HEK293T (cell line): ENCODE data around the gene MACROD2.

Source experiments
- CTCF ChIA-PET: fragments of 350-600 bp; formaldehyde crosslinking; extraction: SDS; loops from one replicate; lab custom pipeline; 2021; ENCODE audit warnings: antibody characterized with exemption, inconsistent platforms; lab: Yijun Ruan, JAX
- POLR2A ChIA-PET: fragments of 350-600 bp; formaldehyde crosslinking; extraction: SDS; loops from one replicate; lab custom pipeline; 2020; ENCODE audit warnings: antibody characterized with exemption, inconsistent platforms; lab: Yijun Ruan, JAX
- DNase-seq: peaks from one replicate; pipeline ENCODE4 v3.0.0; 2012; ENCODE audit warnings: mixed read lengths; ENCODE audit errors: extremely low spot score
- ARNT ChIP-seq: fragments of 450-650 bp; IDR thresholded peaks from 2 replicates; pipeline ENCODE4 v1.6.1; 2017; ENCODE audit warnings: mild to moderate bottlenecking
- BHLHE40 ChIP-seq: fragments of 450-650 bp; IDR thresholded peaks from 2 replicates; pipeline ENCODE4 v1.6.1; 2016; ENCODE audit warnings: mild to moderate bottlenecking, moderate library complexity, borderline replicate concordance
- CTBP1 ChIP-seq: fragments of 450-650 bp; IDR thresholded peaks from 2 replicates; pipeline ENCODE4 v1.6.1; 2016; ENCODE audit warnings: borderline replicate concordance
- ELF4 ChIP-seq: fragments of 450-650 bp; IDR thresholded peaks from 2 replicates; pipeline ENCODE4 v1.6.1; 2017; ENCODE audit warnings: antibody characterized with exemption
- FOXA1 ChIP-seq: fragments of 450-650 bp; IDR thresholded peaks from 2 replicates; pipeline ENCODE4 v1.6.1; 2016; ENCODE audit warnings: mild to moderate bottlenecking
- FOXK2 ChIP-seq: fragments of 450-650 bp; IDR thresholded peaks from 2 replicates; pipeline ENCODE4 v1.6.1; 2016; ENCODE audit warnings: mild to moderate bottlenecking
- FOXM1 ChIP-seq: fragments of 450-650 bp; IDR thresholded peaks from 2 replicates; pipeline ENCODE4 v1.6.1; 2017; ENCODE audit warnings: mild to moderate bottlenecking, borderline replicate concordance
- HDGF ChIP-seq: fragments of 450-650 bp; IDR thresholded peaks from 2 replicates; pipeline ENCODE4 v1.6.1; 2017; ENCODE audit warnings: antibody characterized with exemption, borderline replicate concordance
- L3MBTL2 ChIP-seq: fragments of 450-650 bp; conservative IDR thresholded peaks from 2 replicates; pipeline ENCODE4 v1.6.1; 2016; ENCODE audit warnings: mild to moderate bottlenecking
- LEF1 ChIP-seq: fragments of 450-650 bp; IDR thresholded peaks from 2 replicates; pipeline ENCODE4 v1.6.1; 2017; ENCODE audit warnings: mild to moderate bottlenecking, borderline replicate concordance
- NFRKB ChIP-seq: fragments of 450-650 bp; IDR thresholded peaks from 2 replicates; pipeline ENCODE4 v1.6.1; 2016; ENCODE audit warnings: mild to moderate bottlenecking, moderate library complexity
- PKNOX1 ChIP-seq: fragments of 450-650 bp; IDR thresholded peaks from 2 replicates; pipeline ENCODE4 v1.6.1; 2016
- SP1 ChIP-seq: fragments of 450-650 bp; IDR thresholded peaks from 2 replicates; pipeline ENCODE4 v1.6.1; 2017
- SUZ12 ChIP-seq: fragments of 450-650 bp; IDR thresholded peaks from 2 replicates; pipeline ENCODE4 v1.6.1; 2016; ENCODE audit warnings: mild to moderate bottlenecking
- TARDBP ChIP-seq: fragments of 450-650 bp; IDR thresholded peaks from 2 replicates; pipeline ENCODE4 v1.6.1; 2016
- ZNF384 ChIP-seq: fragments of 450-650 bp; IDR thresholded peaks from 2 replicates; pipeline ENCODE4 v1.6.1; 2016

MACROD2 gene

GRCh38 chr20:14790190-14790589 is 794.9 kb downstream of the MACROD2 start:
- ChIA-PET CTCF (no interaction called here), POLR2A (no interaction called here)
- no peak for DNase-seq
- no peak for TF ChIP-seq FOXK2
- TF ChIP-seq ELF4: no peak
- no peak for TF ChIP-seq SP1
- TF ChIP-seq PKNOX1: no peak
- TF ChIP-seq ARNT: no peak
- TF ChIP-seq LEF1: no peak
- TF ChIP-seq CTBP1: no peak
- no peak for TF ChIP-seq SUZ12
- no peak for TF ChIP-seq FOXM1
- TF ChIP-seq HDGF: no peak

DNA sequence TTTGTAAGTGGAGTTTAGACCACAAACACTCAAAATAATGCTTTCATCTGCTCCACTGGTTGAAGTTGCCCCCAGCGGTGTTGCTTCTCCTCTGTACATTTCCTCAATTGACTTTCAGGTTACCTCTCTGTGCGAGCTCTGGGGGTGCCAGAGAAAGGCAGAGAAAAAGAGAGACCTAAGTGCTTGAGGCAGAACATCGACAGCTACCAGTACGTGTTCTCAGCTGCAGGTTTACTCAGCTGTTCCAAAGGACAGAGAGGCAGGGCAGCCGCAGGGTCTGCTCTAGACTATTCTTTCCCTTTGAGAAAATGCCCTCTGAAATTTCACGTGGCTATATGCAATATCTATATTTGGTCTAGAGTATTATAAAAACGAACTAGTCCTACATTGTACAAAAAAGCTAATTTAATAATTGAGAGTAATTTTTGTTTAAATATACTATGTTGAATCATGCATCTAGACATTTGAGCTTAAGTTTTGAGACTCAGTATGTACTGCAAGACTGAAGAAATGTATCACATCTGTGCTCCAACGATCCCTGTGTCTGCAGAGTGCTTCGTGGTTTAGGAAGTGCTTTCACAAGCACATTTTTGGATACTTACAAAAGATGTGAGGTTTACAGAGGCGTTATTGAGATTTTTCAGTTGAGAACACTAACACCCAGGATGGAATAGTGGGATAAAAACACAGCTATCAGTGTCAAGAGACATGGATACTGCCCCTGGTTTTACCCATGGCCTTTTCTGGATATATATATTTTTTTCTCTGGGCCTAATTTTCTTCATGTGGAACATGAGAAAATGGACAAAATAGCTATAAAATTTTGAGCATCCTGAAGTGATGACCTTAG is 795.7 kb downstream of the MACROD2 start:
- ChIA-PET CTCF (no interaction called here), POLR2A (no interaction called here)
- TF ChIP-seq L3MBTL2 (no peak), NFRKB (no peak)
- DNase-seq: no peak

GRCh38 chr20:14792915-14793314 is 797.6 kb downstream of the MACROD2 start:
- TF ChIP-seq BHLHE40 (no peak), HDGF (no peak), LEF1 (no peak), FOXM1 (no peak), ZNF384 (no peak), FOXK2 (no peak), PKNOX1 (no peak), SUZ12 (no peak), ARNT (no peak), SP1 (no peak), FOXA1 (no peak)
- ChIA-PET POLR2A (no interaction called here), CTCF (no interaction called here)
- DNase-seq: no peak

DNA sequence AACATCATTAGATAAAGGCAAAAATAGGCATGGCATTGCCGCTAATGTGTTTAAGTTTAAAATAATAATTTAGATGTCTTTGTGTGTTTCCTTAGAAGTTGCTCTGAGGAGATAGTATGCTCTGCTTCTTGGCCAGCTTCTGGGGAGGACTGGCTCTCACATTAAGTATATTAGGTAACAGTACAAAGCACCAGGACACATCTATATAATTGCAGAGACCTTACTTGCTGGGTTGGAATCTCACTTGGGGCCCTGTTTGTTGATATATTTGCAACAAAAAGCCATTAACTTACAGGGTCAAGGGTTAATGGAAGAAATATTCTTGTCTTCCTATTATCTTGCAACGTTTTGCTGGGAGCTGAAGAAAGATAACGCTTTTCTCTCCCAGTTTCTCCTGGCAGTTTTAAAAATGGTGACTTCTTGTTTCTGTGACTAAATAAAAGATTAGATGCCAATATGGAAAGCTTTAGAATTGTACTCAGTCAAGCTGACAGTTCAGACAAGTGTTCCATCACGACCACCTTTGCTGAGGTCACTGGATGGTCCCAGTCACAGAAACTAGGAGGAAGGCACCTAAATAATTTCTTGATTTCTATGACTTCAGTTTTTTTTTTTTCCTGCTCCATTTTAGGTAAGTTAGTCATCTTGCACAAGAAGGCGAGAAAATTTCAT is 804.4 kb downstream of the MACROD2 start:
- CTCF ChIA-PET: no interaction called here

DNA sequence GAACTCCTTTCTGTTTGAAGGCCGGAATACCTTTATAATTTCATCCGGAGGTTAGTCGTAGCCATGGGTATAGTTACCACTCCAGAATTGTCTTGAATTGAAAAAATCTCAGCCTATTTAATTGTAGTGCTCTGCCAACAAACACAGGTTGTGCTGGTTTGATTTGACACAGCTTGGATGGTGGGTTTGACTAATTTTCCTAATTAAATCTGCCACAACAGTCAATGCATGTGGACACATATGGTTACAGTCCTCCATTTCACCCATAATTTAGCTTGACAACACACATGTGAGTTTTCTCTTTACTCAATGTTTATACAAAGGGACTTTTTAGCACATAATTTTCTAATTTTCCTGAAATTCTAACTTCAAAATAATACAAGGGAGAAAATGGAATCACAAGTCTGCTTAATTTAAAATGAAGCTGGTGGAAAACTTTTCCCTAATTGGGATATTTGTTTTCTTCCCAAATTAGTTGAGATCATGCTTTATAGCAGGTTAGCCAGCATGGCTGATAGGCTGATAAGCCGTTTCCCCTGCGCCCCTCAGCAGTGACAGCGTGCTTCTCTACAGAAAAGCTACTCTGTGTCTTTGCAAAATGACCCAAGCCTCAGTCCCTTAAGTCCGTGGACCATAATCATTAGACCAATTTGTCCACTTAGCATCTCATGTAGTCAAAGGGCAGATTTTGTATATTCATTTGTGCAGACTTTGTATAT is 805.5 kb downstream of the MACROD2 start:
- POLR2A ChIA-PET: no interaction called here
- no peak for DNase-seq
- CTCF ChIA-PET: interaction anchor here (0.6 kb wide), 1 partner anchor 435 kb away, joined by 3 read pairs; no protein-coding TSS in a partner anchor
- TF ChIP-seq BHLHE40 (no peak), ZNF384 (no peak), SUZ12 (no peak), LEF1 (no peak), FOXA1 (no peak), FOXK2 (no peak), CTBP1 (no peak), FOXM1 (no peak), ARNT (no peak), TARDBP (no peak), L3MBTL2 (no peak), HDGF (no peak), NFRKB (no peak), PKNOX1 (no peak), SP1 (no peak), ELF4 (no peak)

More for the DNA sequence above, 804.4 kb downstream of the MACROD2 start:
- POLR2A ChIA-PET: no interaction called here
- no peak for TF ChIP-seq L3MBTL2
- TF ChIP-seq FOXM1: no peak
- no peak for TF ChIP-seq SUZ12
- no peak for TF ChIP-seq FOXK2
- TF ChIP-seq SP1: no peak
- TF ChIP-seq FOXA1: no peak
- TF ChIP-seq ZNF384: no peak
- TF ChIP-seq TARDBP: no peak
- TF ChIP-seq CTBP1: no peak
- TF ChIP-seq BHLHE40: no peak
- no peak for TF ChIP-seq LEF1
- no peak for TF ChIP-seq ARNT
- TF ChIP-seq NFRKB: no peak
- no peak for TF ChIP-seq ELF4
- no peak for TF ChIP-seq HDGF
- TF ChIP-seq PKNOX1: no peak
- no peak for DNase-seq
